HG03558 (cell line): Measurements from ENCODE around the gene IQSEC1.

Source experiments
- ATAC-seq: cut with Tn5 transposase; IDR thresholded peaks from one replicate; pipeline ENCODE4 v1.9.1; 2021; ENCODE audit warnings: moderate number of reproducible peaks; ENCODE audit not compliant: unreplicated experiment; ENCODE audit errors: extremely low read depth

The IQSEC1 gene

DNA sequence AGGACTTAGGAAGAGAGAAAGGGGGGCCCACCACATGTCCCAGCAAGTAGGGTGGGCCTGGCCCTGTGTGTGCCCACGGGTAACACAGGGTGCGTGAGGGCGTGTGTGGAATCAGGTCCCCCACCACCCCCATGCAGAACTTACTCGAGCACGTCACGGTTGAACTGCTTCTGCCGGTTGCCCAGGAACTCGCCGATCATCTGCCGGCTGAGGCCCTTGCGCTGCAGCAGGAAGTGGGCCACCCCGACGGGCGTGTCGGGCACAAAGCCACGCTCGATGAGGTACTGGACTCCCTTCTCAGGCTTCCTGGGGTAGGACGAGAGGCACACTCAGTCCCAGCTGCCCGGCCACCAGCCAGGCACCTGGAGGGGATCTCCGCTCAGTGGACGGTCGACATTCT lies 148.8 kb downstream of the IQSEC1 start:
- no peak for ATAC-seq

GRCh38 chr3:12922881-12923431 lies 150.3 kb downstream of the IQSEC1 start:
- ATAC-seq: no peak

DNA sequence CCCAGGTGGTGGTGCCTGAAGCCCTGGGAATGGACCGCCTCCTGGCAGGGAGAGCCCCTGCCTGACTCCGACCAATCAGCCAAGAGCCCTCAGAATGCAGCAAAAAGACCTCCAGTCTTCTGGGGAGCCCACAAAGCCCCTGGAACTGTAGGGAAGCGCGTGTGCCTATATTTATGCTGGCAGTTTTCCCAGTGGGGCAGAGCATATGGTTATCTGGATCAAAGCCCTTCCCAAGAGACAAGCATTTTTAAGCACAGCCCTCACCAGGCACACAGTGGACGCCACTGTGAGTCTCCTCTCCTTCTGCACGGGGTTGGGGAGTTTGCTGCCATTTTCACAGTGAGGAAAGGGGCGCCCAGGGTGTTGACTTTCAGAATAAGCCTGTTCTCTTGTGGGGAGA lies 150.9 kb downstream of the IQSEC1 start:
- ATAC-seq: no peak

DNA sequence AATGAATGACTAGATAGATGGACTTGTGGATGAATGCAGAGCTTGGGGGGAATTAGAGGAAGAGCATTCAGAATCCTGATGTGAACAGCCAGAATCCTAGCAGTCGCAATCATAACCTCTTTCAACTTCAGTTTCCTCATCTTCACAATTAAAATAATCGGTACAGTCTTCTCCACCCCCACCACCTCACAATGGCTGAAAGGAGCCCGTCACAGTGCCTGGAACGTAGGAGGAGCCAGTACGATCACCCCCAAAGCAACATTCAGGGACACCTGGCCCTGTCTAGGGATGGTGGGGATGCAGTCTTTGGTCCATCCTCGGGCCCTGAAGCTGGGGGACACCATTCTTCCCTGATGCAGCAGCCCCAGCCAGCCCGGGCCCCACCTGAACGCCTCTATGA lies 151.5 kb downstream of the IQSEC1 start:
- no peak for ATAC-seq

GRCh38 chr3:12920967-12921366 lies 152.3 kb downstream of the IQSEC1 start:
- no peak for ATAC-seq

- no peak for ATAC-seq
Observed at GRCh38 chr3:12919205-12919604, 154.0 kb downstream of the IQSEC1 start.

DNA sequence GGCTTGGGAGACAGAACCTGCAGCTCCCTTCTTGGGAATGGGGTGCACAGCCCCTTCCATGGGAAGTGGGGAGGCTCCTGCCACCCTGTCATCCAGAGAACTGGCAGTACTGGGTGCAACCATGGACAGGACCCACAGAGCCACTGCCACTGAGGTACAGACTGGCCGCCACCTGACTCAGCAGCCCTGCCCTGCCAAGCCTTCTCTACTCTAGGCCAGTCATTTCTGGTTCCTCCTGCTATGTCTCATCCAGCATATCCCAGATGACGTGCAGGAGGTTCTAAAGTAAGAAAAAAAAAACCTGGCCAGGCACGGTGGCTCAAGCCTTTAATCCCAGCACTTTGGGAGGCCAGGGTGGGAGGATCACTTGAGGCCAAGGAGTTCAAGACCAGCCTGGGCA lies 155.0 kb downstream of the IQSEC1 start:
- ATAC-seq: no peak

GRCh38 chr3:12916159-12916558 lies 157.1 kb downstream of the IQSEC1 start:
- ATAC-seq: no peak

GRCh38 chr3:12914088-12914487 lies 159.1 kb downstream of the IQSEC1 start:
- no peak for ATAC-seq

DNA sequence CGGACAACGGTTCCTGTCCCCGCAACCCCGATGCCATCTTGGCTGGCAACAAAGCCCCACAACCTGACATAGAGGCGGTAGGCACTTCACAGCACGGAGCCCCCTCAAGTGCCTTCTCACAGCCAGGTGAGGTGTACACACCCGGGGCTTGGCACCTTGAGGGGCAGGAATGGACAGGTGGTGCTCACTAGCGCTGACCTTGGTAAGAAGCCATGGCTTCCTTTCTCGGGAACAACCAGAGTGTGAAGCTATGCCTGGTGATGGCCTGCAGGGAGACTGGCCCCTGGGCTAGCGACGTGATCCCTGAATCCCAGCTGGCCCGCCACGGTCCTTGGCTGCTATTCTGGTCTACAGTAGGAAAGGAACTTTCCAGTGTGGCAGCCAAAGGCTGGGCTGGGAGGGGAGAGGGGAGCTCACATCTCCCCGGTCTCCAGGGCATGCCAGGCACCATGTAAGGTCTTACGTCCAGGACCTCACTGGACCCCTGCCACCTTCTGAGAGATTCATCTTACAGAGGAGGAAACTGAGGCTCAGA lies 161.3 kb downstream of the IQSEC1 start:
- ATAC-seq: no peak

GRCh38 chr3:12910356-12911099 lies 162.7 kb downstream of the IQSEC1 start:
- ATAC-seq: no peak

DNA sequence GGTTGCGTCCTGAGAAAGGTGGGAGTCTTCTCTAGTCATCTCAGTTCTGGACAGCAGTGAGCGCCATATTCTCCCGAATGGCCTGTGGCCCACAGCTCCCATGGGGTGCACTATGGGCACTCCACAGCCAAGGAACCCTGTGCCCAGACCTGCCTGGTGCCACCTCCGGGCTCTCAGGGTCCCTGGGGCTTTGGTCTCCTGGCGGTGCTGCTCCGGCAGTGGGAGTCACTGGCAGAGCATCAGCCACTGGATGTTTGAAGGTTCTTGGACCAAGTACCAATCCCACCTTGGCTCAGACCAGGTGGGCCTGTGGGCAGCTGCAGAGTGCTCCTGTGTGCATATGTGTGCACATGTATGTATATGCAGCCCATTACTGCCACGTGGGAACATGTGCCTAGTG lies 163.5 kb downstream of the IQSEC1 start:
- ATAC-seq: no peak

- no peak for ATAC-seq
Observed at GRCh38 chr3:12908859-12909258, 164.4 kb downstream of the IQSEC1 start.

- ATAC-seq: no peak
Observed at GRCh38 chr3:12908136-12908730, 165.0 kb downstream of the IQSEC1 start.

GRCh38 chr3:12907729-12908128 lies 165.5 kb downstream of the IQSEC1 start:
- ATAC-seq: no peak

DNA sequence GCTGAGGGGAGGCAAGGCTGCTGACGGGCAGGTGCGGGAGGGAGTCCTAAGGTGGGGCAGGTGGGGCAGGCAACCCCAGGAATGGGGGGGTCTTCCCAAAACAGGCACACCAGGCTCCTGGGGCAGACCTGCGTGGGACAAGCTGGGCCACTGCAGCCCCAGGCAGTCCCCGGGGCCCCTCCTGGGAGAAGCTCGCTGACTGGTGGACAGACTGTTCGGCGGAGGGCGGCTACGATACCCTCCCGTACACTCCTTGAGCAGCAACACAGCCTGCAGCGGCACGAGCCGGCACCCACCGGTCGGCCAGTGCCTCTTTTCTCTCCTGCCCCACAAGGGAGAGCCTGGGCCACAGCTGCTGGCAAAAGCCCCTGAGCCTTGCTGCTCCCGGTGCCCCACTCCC lies 165.9 kb downstream of the IQSEC1 start:
- no peak for ATAC-seq

- ATAC-seq: no peak
Observed at GRCh38 chr3:12906916-12907290, 166.3 kb downstream of the IQSEC1 start.

DNA sequence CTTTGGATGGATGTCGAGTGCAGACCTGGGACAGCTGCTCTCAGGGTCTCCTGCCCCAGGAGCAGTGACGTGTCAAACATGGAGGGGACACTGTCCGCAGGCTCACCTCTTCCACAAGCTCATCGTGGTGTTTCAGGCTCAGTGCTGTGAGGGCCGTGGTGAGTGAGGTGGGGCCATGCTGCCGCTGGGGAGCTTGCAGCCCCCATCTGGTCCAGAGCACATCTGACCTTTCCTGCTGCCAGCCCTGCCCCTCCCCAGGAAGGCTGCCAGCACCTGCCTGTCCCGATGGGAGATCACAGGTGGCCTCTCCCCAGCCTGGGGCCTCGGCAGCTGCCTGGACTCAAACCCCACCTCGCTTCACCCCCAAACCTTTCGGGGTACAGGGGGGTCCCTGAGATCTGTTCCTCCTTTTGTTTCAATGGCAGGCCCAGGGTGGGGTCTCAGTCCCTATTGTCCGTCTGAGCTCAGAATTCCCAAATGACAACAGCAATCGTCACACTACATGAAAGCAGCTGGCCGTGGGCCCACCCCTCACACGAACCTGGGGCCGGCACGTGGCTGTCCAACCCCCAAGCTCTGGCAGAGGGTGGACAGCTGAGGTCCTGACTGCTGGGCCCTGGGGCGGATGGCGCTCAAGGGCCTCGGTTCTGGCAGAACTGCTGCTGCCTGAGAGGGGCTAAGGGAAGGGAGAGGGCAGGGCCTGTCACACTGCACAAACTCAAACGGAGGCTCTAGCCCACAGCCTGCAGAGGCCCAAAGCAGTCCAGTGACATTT lies 166.9 kb downstream of the IQSEC1 start:
- ATAC-seq: no peak

DNA sequence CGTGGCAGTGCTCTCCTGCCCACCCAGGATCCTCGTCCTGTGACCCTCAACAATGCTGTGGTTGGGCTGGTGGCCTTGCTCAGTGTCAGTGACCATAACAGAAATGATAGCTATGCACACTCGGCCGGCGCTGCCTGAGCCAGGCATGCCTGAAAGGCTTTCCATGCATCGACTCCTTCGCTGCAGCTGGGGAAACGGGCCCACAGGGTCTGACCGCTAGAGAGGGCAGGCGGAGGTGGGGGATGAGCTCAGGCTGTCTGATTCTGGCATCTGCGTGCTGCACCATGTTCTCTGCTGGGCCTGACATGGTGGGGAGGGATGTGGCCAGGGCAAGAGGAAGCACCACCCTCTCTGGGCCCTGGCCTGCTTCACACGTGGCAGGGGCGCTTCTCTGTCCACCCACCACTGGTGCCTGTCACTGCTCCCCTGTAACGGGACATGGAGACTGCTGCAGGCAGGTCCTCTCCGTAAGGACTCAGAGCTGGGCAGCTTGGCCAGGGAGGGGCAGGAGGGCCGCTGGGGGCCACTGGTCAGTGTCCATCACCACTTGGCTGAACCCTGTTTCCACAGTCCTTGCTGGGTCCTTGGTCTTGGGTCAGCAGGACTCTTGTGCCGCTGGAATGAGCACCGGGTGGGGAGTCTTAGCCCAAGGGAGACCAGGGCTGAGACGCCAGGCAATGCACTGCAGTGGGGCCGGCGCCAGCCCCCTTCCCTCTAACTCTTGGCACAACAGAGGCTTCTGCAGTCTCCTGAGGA lies 167.7 kb downstream of the IQSEC1 start:
- ATAC-seq: no peak

- ATAC-seq: no peak
Observed at GRCh38 chr3:12904951-12905315, 168.3 kb downstream of the IQSEC1 start.
